ENCODE results near the gene CRY2.
"Not testable (repeated sequence)": the region's sequence is repeated elsewhere in the genome, so short reads cannot be mapped to it uniquely, and the experiment has no call there.

CRY2 gene

GRCh38 chr11:45899448-45900174 lies 52.3 kb downstream of the CRY2 start:
- Histone ChIP-seq H2AFZ (ENCODE audit: low read depth, low read length) (no peak overlapping the region), H4K20me1 (ENCODE audit: insufficient read depth, low read length) (no peaks in the 10 kb centered on the region), H3K4me1 (ENCODE audit: low read length) (no peaks in the 10 kb centered on the region), H3K79me2 (ENCODE audit: low read length) (no peaks in the 10 kb centered on the region), H3K9me3 (ENCODE audit: insufficient read depth, low read length) (no peaks in the 10 kb centered on the region), H3K4me3 (ENCODE audit: low read length) (no peak overlapping the region), H3K9ac (ENCODE audit: low read length) (no peak overlapping the region), H3K27ac (ENCODE audit: low read length) (no peak overlapping the region), H3K27me3 (ENCODE audit: low read depth, low read length) (no peaks in the 10 kb centered on the region), H3K4me2 (ENCODE audit: low read length) (no peak overlapping the region), H3K36me3 (replicated peaks; ENCODE audit: low read depth, low read length) (no peaks in the 10 kb centered on the region)
- TF ChIP-seq CTCF (IDR thresholded peaks at IDR 0.05; ENCODE audit: low read depth, low read length) (no peak), EZH2phosphoT487 (IDR thresholded peaks at IDR 0.05; ENCODE audit: low read depth) (no peak)

- H3K4me1 ChIP-seq (ENCODE audit: low read length); H3K9me3 ChIP-seq (ENCODE audit: insufficient read depth, low read length); H3K4me2 ChIP-seq (ENCODE audit: low read length); H3K27me3 ChIP-seq (ENCODE audit: low read depth, low read length); H3K36me3 ChIP-seq (replicated peaks; ENCODE audit: low read depth, low read length); H2AFZ ChIP-seq (ENCODE audit: low read depth, low read length); H3K79me2 ChIP-seq (ENCODE audit: low read length); H3K9ac ChIP-seq (ENCODE audit: low read length); H4K20me1 ChIP-seq (ENCODE audit: insufficient read depth, low read length); H3K27ac ChIP-seq (ENCODE audit: low read length); H3K4me3 ChIP-seq (ENCODE audit: low read length): not testable (repeated sequence)
These were observed 53.0 kb downstream of the CRY2 start for GRCh38 chr11:45900175-45900800.

GRCh38 chr11:45900916-45901617 lies 53.8 kb downstream of the CRY2 start:
- H3K9me3 ChIP-seq (ENCODE audit: insufficient read depth, low read length) = no peaks in the 10 kb centered on the region
- TF ChIP-seq EZH2phosphoT487 (IDR thresholded peaks at IDR 0.05; ENCODE audit: low read depth) (no peak), CTCF (IDR thresholded peaks at IDR 0.05; ENCODE audit: low read depth, low read length) (no peak)
- H3K4me3 ChIP-seq (ENCODE audit: low read length) = no peak overlapping the region
- no peaks in the 10 kb centered on the region for H4K20me1 ChIP-seq (ENCODE audit: insufficient read depth, low read length)
- no peak overlapping the region for H3K27ac ChIP-seq (ENCODE audit: low read length)
- no peaks in the 10 kb centered on the region for H3K27me3 ChIP-seq (ENCODE audit: low read depth, low read length)
- H3K79me2 ChIP-seq (ENCODE audit: low read length) = no peaks in the 10 kb centered on the region
- no peaks in the 10 kb centered on the region for H3K36me3 ChIP-seq (replicated peaks; ENCODE audit: low read depth, low read length)
- H3K4me1 ChIP-seq (ENCODE audit: low read length) = no peaks in the 10 kb centered on the region; the same call in 1 of the 2 replicates
- H3K9ac ChIP-seq (ENCODE audit: low read length) = no peak overlapping the region
- H2AFZ ChIP-seq (ENCODE audit: low read depth, low read length) = no peak overlapping the region
- H3K4me2 ChIP-seq (ENCODE audit: low read length) = no peak overlapping the region

GRCh38 chr11:45901626-45902025 lies 54.4 kb downstream of the CRY2 start:
- no peaks in the 10 kb centered on the region for H3K27me3 ChIP-seq (ENCODE audit: low read depth, low read length)
- no peak overlapping the region for H3K27ac ChIP-seq (ENCODE audit: low read length)
- no peaks in the 10 kb centered on the region for H3K36me3 ChIP-seq (replicated peaks; ENCODE audit: low read depth, low read length)
- H3K4me3 ChIP-seq (ENCODE audit: low read length) = no peak overlapping the region
- no peaks in the 10 kb centered on the region for H3K79me2 ChIP-seq (ENCODE audit: low read length)
- H3K4me2 ChIP-seq (ENCODE audit: low read length) = no peak overlapping the region
- no peak overlapping the region for H2AFZ ChIP-seq (ENCODE audit: low read depth, low read length)
- no peak overlapping the region for H3K9ac ChIP-seq (ENCODE audit: low read length)
- TF ChIP-seq EZH2phosphoT487 (IDR thresholded peaks at IDR 0.05; ENCODE audit: low read depth) (no peak), CTCF (IDR thresholded peaks at IDR 0.05; ENCODE audit: low read depth, low read length) (no peak)
- no peaks in the 10 kb centered on the region for H3K9me3 ChIP-seq (ENCODE audit: insufficient read depth, low read length)
- no peaks in the 10 kb centered on the region for H4K20me1 ChIP-seq (ENCODE audit: insufficient read depth, low read length)
- H3K4me1 ChIP-seq (ENCODE audit: low read length) = no peaks in the 10 kb centered on the region; the same call in 1 of the 2 replicates
